T-helper 2 cell (primary cell): ENCODE measurements around the gene ADAMTS4.

Experiments used
- DNase-seq, 5 experiments: peaks; one replicate each; pipeline versions ENCODE4 v3.0.0 to v3.0.0-alpha.2; 2012 to 2022

ADAMTS4 gene

DNA sequence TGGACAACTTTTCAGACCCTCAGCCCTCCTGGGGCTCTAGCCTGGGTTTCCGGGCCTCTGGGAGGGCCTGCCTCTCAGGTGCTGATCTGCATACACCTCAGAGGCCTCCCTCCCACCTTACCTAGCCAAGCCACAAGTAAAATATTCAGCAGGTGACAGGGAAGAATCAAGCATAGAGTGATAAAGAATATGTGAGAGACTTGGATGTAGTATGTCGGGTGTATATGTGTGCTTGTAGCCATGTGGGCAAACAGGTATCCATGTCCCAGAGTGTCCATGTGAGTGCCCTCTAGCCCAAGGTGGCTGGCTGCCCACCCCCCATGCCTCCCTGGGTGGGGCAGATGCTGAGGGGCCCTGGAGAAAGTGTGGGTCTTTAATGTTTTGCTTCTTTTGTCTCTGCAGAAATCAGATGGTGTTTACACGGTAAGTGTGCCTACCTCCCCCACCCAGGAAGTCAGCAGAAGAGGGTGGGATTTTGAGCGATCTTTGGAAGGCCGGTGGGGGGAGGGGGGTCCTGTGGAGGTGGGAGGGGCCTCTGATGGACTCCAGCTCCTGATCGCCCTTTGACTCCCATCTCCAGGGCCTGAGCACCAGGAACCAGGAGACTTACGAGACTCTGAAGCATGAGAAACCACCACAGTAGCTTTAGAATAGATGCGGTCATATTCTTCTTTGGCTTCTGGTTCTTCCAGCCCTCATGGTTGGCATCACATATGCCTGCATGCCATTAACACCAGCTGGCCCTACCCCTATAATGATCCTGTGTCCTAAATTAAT, 19.6 kb upstream of the ADAMTS4 start:
- no peak for DNase-seq

DNA sequence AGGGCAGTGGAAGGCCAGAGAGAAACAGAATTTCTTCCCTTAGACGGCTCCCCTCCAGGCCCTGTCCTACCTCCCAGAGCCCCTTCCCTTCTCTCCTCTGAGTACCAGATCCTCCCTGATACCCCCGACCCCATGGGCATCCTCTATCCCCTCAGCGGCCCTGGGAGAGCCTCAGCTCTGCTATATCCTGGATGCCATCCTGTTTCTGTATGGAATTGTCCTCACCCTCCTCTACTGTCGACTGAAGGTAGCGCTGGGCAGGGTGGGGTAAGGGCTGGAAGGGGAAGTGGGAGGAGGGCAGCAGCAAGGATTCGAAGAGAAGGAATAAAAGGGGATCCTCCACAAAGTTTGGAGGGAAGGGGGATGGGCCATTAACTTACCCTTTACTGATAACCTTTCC, 19.0 kb upstream of the ADAMTS4 start:
- DNase-seq: no peak

DNA sequence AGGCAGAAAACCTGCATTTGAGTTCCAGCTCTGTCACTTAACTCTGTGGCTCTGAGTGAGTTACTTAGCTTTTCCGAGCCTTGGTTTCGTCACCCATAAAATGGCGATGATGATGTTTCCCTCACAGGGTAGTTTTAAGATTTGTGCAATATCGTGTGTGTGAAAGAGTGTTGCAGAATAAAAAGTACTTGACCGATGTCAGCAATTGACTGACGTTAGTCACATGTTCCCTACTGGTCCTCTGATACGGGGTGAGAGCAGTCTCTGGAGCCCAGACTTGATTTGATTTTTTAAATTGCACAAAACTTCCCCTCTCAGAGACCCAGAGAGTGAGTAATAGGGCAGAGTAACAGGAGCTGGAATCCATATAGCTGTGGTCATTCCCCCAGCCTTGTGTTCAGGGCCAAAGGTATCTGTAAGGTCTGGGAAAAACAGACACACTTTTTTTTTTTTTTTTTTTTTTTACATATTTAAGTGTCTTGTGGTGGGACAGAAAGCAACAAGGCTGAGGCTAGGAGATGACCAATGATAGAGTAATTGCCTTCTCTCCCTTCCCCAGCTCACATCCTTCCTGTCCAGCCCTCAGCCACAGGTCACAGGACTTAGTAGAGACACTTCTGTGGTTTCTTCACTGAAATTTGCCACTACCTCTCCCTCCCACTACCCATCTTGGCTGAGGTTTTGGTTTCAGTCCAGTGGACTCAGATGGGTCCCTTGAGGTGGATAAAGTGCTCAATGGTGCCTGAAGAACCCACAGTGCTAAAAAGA, 18.3 kb upstream of the ADAMTS4 start:
- no peak for DNase-seq

DNA sequence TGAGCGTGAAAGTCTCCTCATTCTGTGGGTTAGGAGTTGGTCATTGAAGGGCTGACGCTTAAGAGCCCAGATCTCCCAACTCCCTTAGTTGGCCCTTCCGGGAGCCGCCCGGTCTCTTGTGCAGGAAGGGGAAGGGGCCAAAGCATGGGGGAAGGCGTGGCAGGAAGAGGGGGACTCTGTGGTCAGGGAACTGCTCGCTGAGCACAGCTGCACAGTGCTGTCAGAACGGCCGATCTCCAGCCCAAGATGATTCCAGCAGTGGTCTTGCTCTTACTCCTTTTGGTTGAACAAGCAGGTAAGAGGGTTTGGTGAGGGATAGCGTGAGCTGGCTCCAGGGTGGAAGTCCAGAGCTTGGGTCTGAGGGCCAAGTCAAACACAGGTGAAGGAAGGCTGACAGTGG, 16.2 kb upstream of the ADAMTS4 start, which contains the start of gene FCER1G:
TSS of gene FCER1G (plus strand) at position 220 of the 400 bp plus-strand sequence. CDS start at position 247, 27 bp downstream.
- no peak for DNase-seq

DNA sequence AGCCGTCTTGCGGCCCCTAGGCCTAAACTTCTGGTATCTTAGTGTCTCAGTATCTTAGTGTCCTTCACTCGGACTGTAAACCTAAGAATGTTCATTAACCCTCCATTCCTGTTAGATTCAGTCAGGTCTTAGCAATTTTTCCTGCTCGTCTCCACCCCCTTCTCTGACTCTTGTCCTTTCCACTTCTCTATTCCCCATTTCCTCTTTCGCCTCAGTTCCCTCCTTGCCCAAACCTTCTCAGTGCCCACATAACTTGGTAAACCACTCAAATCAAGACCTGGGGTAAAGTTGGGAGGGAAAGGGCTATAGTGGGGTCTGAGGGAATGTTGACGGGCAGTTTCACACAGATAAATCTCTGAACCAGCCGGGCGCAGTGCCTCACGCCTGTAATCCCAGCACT, 15.5 kb upstream of the ADAMTS4 start:
- DNase-seq: no peak

DNA sequence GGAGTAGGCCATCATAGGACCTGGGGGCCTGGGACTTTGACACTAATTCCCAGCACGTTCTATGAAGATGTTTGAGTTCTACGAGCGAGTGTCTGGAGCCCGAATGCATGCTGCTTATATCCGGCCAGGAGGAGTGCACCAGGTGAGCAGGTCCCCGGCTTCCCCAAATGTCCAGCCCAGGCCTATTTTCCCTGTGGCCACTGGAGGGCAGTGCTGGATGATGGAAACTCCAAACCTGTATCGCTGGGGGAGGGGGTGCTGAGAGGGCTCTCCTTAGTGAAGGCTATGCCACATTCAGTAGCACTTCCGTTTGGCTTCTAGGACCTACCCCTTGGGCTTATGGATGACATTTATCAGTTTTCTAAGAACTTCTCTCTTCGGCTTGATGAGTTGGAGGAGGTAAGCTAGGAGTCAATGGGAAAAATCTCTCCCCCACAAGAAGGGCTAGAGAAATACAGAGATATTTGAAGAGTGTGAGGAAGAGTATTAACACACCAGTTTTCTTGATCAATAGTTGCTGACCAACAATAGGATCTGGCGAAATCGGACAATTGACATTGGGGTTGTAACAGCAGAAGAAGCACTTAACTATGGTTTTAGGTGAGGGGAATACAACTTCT, 11.0 kb upstream of the ADAMTS4 start:
- DNase-seq: peak; percentile 21 to 71 (median 49)

DNA sequence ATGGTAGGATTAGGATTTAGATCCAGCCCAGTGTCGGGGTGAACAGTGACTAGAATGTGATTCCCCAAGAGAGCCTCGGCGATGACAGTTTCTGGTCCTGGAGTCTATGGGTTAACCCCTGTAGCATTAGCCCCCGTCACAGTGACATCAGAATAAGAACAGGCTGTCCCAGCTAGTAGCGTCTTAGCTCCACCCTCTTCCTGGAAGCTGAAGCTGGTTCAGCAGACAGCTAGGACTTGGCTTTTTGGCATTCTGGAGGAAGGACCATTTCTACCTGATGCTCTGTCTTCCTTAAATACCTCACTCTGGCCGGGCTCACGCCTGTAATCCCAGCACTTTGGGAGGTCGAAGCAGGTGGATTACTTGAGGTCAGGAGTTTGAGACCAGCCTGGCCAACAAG, 8.3 kb upstream of the ADAMTS4 start:
- no peak for DNase-seq

DNA sequence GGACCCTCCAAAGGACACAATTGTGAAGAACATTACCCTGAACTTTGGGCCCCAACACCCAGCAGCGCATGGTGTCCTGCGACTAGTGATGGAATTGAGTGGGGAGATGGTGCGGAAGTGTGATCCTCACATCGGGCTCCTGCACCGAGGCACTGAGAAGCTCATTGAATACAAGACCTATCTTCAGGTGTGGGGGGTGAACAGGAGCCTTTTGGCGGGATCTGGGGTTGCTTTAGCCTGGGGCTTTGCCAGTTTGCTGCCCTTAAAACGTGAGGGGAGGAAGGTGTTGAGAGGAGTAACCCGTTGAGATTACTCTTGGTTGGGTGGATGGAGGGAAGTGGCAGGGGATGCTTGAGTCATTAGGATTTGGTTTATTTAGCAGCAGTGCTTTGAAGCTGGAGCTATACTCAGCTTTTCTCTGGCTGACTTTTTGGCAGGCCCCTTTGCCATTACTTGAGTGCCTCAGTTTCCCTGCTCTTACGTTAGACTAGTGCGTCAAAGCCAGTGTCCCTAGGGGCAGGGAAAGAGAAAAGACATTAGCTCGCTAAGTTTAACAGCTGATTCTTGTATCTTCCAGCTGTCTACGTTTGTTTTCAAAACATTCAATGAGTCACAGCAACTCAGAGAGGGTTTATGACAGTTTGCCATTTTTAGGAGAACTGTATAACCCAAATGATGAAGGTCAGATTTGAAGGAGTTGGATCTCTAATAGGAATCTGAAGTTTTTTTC, 7.7 kb upstream of the ADAMTS4 start:
- DNase-seq: no peak

DNA sequence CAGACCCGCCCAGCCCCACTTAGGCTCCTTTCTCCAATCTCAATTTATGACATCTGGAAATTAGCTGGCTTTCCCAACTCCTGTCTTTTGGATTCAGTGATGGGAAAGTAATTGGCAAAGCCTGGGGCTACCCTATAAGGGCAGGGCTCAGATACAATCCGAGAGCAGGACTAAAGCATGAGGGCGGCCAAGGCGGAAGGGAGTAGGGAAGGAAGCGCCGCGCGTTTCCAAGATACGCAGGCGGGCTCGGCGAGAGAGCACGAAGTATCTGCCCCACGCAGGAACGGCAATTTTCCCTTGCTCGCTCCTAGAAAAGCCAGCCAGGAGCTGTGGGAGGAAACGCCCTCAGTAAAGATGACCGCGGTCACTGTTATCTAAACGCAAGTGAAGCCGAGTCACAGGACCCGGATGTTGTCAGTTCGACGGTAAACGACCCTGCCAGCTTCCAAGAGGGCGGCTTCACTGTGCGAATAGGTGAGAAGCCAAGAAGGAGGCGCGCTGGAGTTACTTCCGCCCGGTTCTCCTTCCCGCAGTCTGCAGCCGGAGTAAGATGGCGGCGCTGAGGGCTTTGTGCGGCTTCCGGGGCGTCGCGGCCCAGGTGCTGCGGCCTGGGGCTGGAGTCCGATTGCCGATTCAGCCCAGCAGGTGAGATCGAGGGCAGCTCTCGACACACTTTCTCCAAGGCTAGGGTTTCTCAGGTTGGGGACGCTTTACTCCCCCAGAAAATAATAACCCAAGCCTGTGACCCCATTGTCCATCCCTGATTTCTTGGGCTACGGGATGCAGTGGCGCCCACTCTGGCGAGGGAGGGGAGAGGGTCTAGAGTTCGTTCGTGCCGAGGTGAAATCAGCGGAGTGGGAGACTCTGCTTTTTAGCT, 3.2 kb upstream of the ADAMTS4 start, which contains the start of gene NDUFS2:
TSS of gene NDUFS2 (plus strand) at position 532 of the 877 bp plus-strand sequence. CDS start at position 551, 19 bp downstream.
- peak; percentile 84 to 99 (median 91) for DNase-seq

DNA sequence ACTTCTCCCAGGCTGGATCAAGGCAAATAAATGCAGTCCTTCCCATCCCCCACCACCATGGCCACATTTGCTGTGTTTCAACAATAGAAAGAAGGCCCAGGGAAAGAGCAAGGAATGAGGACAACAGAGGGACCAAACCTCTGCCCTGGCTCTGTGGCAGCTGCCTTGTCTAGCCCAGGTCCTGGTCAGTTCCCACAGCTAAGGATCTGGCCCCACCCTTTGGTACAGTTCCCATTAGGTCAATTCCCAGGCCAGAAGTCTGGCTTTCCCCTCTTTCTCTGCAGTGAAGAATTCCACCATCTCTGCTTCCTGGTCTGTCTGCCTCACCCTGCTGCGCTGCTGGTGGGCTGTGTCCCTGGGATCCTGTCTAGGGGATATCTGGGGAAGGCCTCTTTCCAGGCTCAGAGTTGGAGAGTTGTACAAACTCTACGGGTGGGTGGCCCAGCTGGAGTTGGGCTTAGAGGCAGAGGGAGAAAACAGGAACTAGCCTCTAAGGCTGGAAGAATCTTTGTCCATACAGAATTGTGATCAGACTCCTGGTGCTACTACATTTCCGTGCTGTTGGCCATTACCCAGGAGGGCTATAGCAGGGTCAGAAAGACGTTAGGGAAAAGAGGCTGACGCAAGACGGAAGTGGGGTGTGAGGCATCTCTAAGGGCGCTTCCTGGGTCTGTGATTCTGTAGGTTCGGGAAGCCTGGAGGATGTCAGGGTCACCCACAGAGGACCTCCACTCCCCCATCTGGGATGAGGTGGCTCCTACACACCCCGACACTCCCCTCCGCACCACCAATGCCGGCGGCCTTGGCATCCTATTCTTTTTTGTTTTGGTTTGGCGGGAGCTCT, 2.4 kb upstream of the ADAMTS4 start:
- no peak for DNase-seq

DNA sequence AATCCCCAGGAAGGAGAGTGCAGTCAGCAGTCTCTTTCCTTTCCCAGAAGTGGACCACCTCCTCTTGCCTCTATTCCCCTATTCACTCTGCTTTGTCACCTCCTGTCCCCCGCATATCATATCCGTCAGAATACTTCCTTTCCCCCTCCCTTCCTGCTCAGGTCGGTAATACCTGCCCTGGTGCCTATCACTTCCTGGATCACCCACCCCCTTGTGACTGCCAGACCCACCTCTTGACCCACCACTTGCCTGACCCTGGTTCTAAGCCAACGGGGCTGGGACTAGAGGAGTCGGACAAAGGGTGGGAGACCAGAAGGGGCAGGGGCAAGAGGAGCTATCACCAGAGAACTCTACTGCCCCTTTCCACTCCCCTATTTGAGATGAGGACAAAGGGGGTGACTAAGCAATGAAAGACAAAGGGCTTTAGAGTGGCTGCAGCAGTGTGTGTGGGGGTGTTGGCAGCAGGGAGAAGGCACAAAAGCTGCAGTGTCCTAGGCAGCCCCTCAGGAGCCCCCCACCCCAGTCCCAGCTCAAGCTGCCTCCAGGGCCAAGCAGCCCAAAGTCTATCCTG, 1.7 kb upstream of the ADAMTS4 start:
- no peak for DNase-seq

DNA sequence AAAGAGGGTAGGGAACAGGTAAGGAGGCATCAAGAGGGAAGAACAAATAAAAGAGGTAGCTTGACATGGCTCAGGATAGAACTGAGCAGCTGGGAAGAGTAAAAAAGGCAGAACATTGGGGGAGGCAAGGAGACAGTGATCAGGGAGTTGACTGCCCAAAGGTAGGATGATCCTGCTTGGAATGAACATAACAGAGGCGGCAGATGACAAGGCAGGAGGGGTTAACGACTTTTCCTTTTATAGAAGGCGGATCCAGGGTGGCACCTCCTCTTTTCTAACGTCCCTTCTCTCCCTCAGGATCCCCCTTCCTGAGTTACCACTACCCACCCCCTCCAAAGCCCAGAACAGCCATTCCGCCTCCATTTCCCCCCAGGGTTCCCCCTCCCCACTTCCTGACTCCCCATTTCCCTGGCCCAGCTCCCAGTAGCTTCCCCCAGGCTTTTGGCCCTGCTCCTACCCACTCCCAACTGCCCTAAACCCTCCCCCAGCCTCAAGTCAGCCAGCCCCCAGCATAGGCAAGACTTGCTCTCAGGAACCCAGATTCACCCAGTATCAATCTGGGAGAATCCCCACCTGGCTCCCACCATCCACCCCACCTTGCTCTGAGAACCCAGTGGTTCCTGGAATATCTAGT, 769 bp upstream of the ADAMTS4 start:
- no peak for DNase-seq

DNA sequence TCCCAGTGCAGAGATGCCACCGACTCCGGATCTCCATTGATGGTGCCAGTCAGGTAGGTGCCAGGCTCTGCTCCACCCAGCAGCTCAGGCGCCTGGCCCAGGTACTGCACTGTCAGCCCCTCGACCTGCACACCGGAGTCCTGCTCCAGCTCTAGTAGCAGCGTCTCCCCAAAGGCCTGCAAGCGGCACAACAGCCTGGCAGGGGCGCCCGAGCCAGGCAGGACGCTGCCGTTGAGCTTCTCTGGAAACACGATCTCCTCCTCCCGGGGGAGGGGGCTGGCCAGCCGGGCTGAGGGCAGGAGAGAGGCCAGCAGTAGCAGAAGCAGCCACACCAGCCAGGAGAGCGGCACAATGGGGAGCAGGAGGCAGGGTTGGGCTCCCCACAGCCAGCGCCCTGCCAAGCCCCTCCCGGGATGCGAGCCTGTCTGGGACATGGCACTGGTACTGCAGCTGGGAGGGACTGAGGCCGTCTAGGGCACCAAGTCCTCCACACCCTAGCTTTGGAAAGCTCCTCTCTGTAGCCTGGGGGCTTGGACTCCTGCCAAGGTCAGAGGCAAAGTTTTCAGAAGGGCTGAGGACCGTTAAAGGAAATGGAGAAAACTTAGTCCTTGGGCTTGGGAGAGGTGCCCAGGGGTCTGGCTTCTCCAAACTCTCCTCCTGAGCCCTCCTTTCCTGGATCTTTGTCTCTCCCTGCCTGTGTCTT, 509 bp downstream of the ADAMTS4 start:
- DNase-seq: no peak

DNA sequence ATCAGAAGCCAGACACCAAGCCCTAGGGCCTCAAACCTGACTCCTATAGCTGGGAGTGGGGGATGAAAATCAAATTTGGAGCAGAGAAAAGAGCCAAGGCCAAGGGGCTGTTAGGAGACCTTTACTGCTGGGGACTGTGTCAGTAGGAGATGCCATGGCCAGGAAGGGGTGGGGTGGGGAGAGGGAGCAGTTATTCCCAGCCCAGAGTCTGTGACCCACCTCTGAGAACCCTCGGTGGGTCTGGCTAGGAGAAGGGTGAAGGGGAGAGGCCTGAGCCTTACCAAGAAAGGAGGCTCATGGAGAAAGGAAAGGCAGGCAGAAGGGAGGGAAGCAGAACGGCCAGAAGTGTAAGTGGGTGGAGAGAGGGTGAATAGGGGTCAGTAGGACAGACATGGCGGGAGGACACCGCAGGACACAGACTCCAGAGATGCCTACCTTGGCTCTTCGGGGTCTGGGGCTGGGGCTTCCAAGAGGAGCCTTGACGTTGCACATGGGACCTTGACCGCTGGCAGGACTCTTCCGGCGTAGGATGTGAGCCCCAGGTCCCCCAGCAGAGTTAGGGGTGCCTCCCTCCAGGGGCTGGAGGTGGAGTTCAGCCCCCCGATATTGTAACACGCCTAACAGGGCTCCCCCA, 1.2 kb downstream of the ADAMTS4 start:
- DNase-seq: no peak

DNA sequence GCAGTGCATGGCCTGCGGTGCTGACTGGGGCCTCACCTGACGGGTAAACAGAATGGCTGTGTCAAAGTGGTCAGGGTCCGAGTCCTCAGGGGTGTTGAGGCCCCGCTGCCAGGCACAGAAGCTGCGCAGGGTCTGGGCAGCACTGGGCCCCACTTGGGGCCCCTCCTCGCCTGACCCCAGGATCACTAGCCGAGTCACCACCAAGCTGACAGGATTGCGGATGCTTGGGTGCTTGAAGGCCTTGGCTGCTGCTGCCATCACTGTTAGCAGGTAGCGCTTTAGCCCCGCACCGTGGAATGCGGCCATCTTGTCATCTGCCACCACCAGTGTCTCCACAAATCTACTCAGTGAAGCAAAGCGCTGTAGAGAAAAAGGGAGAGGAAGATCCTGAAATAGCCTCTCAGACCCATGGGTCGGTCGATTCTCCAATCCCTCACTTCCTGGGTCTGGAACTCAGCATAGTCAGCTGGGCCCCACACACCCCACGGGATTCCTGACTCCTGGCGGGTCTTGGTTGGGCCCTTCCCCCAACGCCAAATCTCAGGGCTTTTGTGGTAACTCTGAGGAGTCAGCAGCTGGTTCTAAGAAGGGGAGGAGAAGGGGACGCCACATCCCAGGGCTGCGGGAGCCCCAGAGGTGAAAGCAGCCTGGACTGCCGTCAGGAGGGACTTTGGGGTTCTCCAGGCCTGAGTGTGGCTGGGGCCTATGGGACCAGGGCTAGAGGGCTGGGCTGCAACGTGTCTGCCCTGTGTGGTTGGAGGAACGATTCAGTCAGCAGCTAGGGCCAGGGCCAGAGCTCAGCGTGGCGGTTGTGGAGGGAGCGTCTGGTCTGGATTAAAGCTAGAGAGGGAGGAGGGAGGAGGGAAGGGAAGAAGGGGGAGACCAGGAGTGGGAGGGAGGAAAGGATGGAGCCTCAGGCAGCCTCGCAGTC, 2.1 kb downstream of the ADAMTS4 start:
- DNase-seq: no peak

DNA sequence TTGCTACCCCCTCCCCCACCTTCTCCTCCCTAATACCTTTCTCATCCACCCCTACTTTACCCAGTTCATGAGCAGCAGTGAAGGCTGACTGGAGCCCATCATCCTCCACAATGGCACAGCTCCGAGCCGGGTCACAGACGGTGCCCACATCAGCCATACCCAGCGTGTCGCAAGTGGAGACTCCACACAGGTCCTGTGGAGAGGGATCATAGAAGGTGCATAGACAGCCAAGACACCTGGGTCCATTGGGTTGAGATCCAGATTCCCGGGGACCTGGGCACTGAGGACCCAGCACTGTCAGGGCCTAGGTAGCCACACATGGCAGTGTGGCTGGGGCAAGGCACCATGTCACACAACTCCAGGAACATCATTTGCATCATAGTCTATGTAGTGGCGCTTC, 2.7 kb downstream of the ADAMTS4 start:
- no peak for DNase-seq

DNA sequence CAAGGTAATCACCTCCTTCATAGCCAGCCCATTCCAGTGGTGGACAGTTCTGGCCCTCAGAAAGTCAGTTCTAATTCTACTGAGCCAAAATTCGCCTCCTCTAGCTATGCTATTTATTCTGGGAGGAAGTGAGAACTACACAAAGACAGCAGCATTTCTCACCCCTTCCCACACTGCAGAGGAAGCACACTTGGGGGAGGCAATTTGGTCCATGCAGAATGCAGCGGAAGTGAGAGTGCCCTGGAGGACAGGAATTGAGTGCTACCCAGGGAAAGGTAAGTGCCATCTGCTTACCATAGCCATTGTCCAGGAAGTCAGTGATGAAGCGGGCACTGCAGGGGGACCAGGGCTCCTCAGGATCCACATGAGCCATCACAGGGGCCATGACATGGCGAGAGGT, 3.7 kb downstream of the ADAMTS4 start:
- DNase-seq: no peak
